Ovary (tissue), 9 donors: ENCODE measurements around the gene PLPP3. TPM values are rescaled to one million over a fixed set of nuclear protein-coding genes. Genes with fewer than 3 reads are reported as not detected.

Source experiments
- DNase-seq, 5 donors: peaks; one replicate each; pipeline ENCODE4 v3.0.0-alpha.2; 2019 to 2020
- H3K27ac ChIP-seq, 2 donors: fragments of 200-600 bp; one replicate each; pipeline versions ENCODE4 v1.5.1 to v1.8.0; 2019 to 2022
- H3K27me3 ChIP-seq: fragments of 200-600 bp; one replicate; pipeline ENCODE4 v1.8.0; 2022
- H3K36me3 ChIP-seq: fragments of 200-600 bp; sonication (generic); one replicate; pipeline ENCODE4 v1.5.1; 2019
- H3K4me1 ChIP-seq: one replicate; pipeline ENCODE4 v1.8.1; 2013; ENCODE audit warnings: mild to moderate bottlenecking, moderate library complexity; ENCODE audit not compliant: insufficient read depth
- H3K4me3 ChIP-seq: fragments of 200-600 bp; sonication (generic); one replicate; pipeline ENCODE4 v1.5.1; 2017
- H3K9me3 ChIP-seq, 2 donors: fragments of 200-600 bp in 1 of 2; sonication (generic) in 1 of 2; one replicate each; pipeline versions ENCODE4 v1.5.1 to v1.8.1; 2013 to 2019; ENCODE audit warnings: mild to moderate bottlenecking in 1 of 2, moderate library complexity in 1 of 2
- CTCF ChIP-seq, 3 donors: fragments of 450-650 bp in 2 of 3; fragments of 200-600 bp in 1 of 3; IDR thresholded peaks; one replicate each; pipeline versions ENCODE4 v1.5.1 to v1.8.0; 2016 to 2022; ENCODE audit warnings: antibody characterized with exemption in 3 of 3, mild to moderate bottlenecking in 1 of 3
- EP300 ChIP-seq: sonication (generic); formaldehyde crosslinking; IDR thresholded peaks from one replicate; pipeline ENCODE4 v1.6.1; 2017; ENCODE audit warnings: antibody characterized with exemption
- POLR2A ChIP-seq: fragments of 450-650 bp; IDR thresholded peaks from one replicate; pipeline ENCODE4 v1.6.1; 2017; ENCODE audit warnings: antibody characterized with exemption, mild to moderate bottlenecking, moderate library complexity
- WGBS, 3 donors: extraction: QIAGEN DNeasy Blood & Tissue Kit in 1 of 3; methylation state at CpG; one replicate each; pipeline versions ENCODE4 v1.1.5 to v1.1.7; 2013 to 2017; 5-methylcytosine and 5-hydroxymethylcytosine counted together
- intact Hi-C, 4 donors: fragments of 100-400 bp; cut with DNase I; formaldehyde crosslinking; loops; one replicate each; pipeline versions ENCODE4 v1.11.0 to v1.15.1; 2022 to 2023
- polyA plus RNA-seq, 2 donors: library from polyadenylated mRNA; stranded (reverse); fragments of 200-250 nt in 1 of 2; fragments of 350-450 nt in 1 of 2; fragmentation: Illumina TruSeq in 1 of 2; extraction: RNeasy Lipid Tissue Mini Kit (QIAGEN cat#74804) in 1 of 2; gene quantifications; one replicate each; pipeline ENCODE4 v1.2.3, GENCODE V29; 2013 to 2014
- total RNA-seq, 7 donors: library from RNA; depleted of rRNA in 2 of 7; stranded (reverse); fragments of >200 nt in 2 of 7; fragmentation: NEBNext Ultra II Directional in 3 of 7; extraction: Animal tissue kit (Norgen Biotek cat#: 25700) in 3 of 7; gene quantifications; one replicate each; pipeline versions ENCODE4 v1.1.0 to v1.2.4, GENCODE V29; 2016 to 2023
- donor health status: DM: no; HTN: no; CAD: no; lungs with moderate emphysema.
- donor health status: DM: no; HTN: no; CAD: no.
- donor health status: Bipolar disorder and iron deficiency.
- donor health status: DM: yes; HTN: yes; CAD: no.
- donor health status: DM: no; HTN: no; CAD: no.
- donor health status: DM: yes; HTN: yes; CAD: no.

PLPP3 gene
- total and polyA plus RNA-seq, 9 donors, result 51.4 to 188 (median 125) TPM

- DNase-seq, result no peak
- Histone ChIP-seq H3K36me3 (no peaks in the 10 kb centered on the region), H3K9me3 (no peaks in the 10 kb centered on the region), H3K27ac (peak overlapping the region; percentile 86 to 92), H3K4me1 (peaks cover 7% of the 10 kb centered on the region), H3K27me3 (no peaks in the 10 kb centered on the region), H3K4me3 (peak overlapping the region; percentile 62)
- intact Hi-C loops, result loop anchor here (10.0 kb wide), 5 partner anchors 53 to 1203 kb away; no protein-coding TSS in a partner anchor
- TF ChIP-seq POLR2A, result no peak
- TF ChIP-seq EP300, result no peak
- TF ChIP-seq CTCF (IDR thresholded peaks at IDR 0.05), result no peak
- 1 to 3% (median 1%) methylated on average over 12 of the region's 12 CpGs for WGBS, 3 donors
Observed at GRCh38 chr1:56577406-56578137, 1.8 kb downstream of the PLPP3 start.

GRCh38 chr1:56576880-56577405, 2.4 kb downstream of the PLPP3 start:
- WGBS, 3 donors, result 0 to 3% (median 3%) methylated on average over 1 of the region's 1 CpG
- intact Hi-C loops, result loop anchor here (10.0 kb wide), 5 partner anchors 52 to 1202 kb away; no protein-coding TSS in a partner anchor
- H3K27ac ChIP-seq, result peak overlapping the region in 1 of 2 donors; percentile 92

GRCh38 chr1:56575865-56576264, 3.5 kb downstream of the PLPP3 start:
- H3K27me3 ChIP-seq, result no peaks in the 10 kb centered on the region

More at GRCh38 chr1:56576880-56577405, 2.4 kb downstream of the PLPP3 start:
- TF ChIP-seq CTCF (IDR thresholded peaks at IDR 0.05) (peak in 2 of 3 donors; percentile 25 to 40), POLR2A (no peak), EP300 (no peak)
- Histone ChIP-seq H3K4me3 (peak overlapping the region; percentile 62), H3K9me3 (no peaks in the 10 kb centered on the region), H3K27me3 (no peaks in the 10 kb centered on the region), H3K4me1 (peaks cover 7% of the 10 kb centered on the region), H3K36me3 (no peaks in the 10 kb centered on the region)
- DNase-seq, result no peak

GRCh38 chr1:56574794-56575193, 4.6 kb downstream of the PLPP3 start:
- intact Hi-C loops, result loop anchor here (5.0 to 10.0 kb wide), 6 partner anchors 50 to 1200 kb away; no protein-coding TSS in a partner anchor
- DNase-seq, result no peak
- 80 to 90% (median 88%) methylated on average over 4 of the region's 4 CpGs for WGBS, 3 donors
- Histone ChIP-seq H3K4me3 (no peak overlapping the region), H3K4me1 (peaks cover 15% of the 10 kb centered on the region), H3K36me3 (no peaks in the 10 kb centered on the region), H3K27me3 (no peaks in the 10 kb centered on the region), H3K9me3 (no peaks in the 10 kb centered on the region), H3K27ac (no peak overlapping the region)
- no peak for TF ChIP-seq POLR2A
- TF ChIP-seq CTCF (IDR thresholded peaks at IDR 0.05), result no peak
- TF ChIP-seq EP300, result no peak

More at GRCh38 chr1:56575865-56576264, 3.5 kb downstream of the PLPP3 start:
- H3K9me3 ChIP-seq, result no peaks in the 10 kb centered on the region
- H3K27ac ChIP-seq, result no peak overlapping the region
- TF ChIP-seq EP300 (no peak), CTCF (IDR thresholded peaks at IDR 0.05) (no peak)
- 5 to 14% (median 10%) methylated on average over 3 of the region's 3 CpGs for WGBS, 3 donors
- H3K36me3 ChIP-seq, result no peaks in the 10 kb centered on the region
- no peak for DNase-seq
- H3K4me1 ChIP-seq, result peaks cover 14% of the 10 kb centered on the region
- intact Hi-C loops, result loop anchor here (10.0 kb wide), 5 partner anchors 51 to 1201 kb away; no protein-coding TSS in a partner anchor
- H3K4me3 ChIP-seq, result peak overlapping the region; percentile 62
